ENCODE measurements around the gene CYP4B1.

The CYP4B1 gene

DNA sequence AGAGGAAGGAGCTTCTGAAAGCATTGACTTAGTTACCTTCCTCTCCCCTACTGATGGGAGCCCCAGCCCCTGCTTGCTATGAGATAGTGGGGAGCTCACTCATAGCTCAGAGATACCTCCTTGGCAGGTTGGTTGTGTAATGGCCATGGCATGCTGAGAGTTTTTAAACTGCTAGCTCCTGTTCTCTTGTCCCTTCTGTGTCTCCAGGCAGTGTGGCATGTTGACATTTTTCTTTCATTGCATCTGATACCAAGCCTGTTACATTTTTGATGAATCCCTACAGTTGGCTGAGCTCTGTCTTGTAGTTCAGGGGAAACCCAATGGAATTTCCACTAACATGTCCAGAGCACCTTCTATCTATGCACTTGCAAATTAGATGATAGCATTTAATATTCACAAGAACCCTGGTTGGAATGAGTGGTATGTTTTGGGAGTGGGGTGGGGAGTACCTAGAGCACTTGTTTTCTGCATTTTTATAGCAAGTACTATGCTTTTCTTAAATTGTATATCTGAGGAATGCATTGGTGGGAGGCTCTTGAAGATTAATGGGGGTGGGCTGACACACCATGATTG is 40.8 kb upstream of the CYP4B1 start:
- TF ChIP-seq CEBPB (IDR thresholded peaks at IDR 0.05) (no peak), CREB1 (IDR thresholded peaks at IDR 0.05; ENCODE audit: low read depth) (no peak), ZBTB7A (IDR thresholded peaks at IDR 0.05; ENCODE audit: low read depth) (0 out of 2 replicates have a peak, but pooled peaks have one; percentile 42)
- TF ChIP-seq, protein P1, sequence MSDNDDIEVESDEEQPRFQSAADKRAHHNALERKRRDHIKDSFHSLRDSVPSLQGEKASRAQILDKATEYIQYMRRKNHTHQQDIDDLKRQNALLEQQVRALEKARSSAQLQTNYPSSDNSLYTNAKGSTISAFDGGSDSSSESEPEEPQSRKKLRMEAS (IDR thresholded peaks at IDR 0.05): 0 out of 2 replicates have a peak, but pooled peaks have one; percentile 53

DNA sequence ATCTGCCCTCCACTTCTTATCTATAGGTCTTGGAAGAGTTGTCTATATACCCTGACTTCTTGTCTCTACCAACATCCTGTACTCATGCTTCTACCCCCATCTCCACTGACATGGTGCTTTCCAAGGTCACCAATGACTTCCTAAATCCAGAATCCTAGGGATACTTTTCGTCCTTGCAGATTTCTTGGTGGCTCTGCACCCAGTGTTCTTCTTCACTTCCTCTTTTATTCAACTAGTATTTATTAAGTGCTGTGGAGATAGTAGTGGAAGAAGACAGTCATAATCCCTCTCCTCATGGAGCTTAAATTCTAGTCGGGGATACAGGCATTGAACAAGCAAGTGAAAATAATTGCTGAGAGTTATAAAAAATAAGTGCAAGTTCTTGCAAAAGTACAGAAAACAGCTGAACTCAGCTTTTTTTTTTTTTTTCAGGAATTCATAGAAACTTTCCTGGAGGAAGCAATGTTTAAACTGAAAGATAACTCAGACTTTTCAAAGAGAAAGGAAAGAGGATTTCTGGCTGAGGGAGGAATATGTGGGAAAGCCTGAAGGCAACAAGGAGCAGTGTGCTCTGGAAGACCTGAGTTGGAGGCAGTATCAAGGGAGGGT is 38.2 kb upstream of the CYP4B1 start:
- TF ChIP-seq YY1 (IDR thresholded peaks at IDR 0.05; ENCODE audit: low read depth) (no peak), NFIC (IDR thresholded peaks at IDR 0.05) (no peak), TAF1 (IDR thresholded peaks at IDR 0.05; ENCODE audit: low read depth) (no peak), CREB1 (IDR thresholded peaks at IDR 0.05; ENCODE audit: low read depth) (no peak), CEBPB (IDR thresholded peaks at IDR 0.05) (no peak), EP300 (IDR thresholded peaks at IDR 0.05; ENCODE audit: borderline replicate concordance) (no peak), FOXM1 (IDR thresholded peaks at IDR 0.05; ENCODE audit: borderline replicate concordance, low read depth) (no peak), ZBTB7A (IDR thresholded peaks at IDR 0.05; ENCODE audit: low read depth) (no peak), TEAD4 (IDR thresholded peaks at IDR 0.05) (no peak), RAD21 (IDR thresholded peaks at IDR 0.05; ENCODE audit: low read depth) (no peak), EGR1 (IDR thresholded peaks at IDR 0.05) (no peak), TCF12 (IDR thresholded peaks at IDR 0.05; ENCODE audit: low read depth) (no peak)
- TF ChIP-seq, protein P1 (IDR thresholded peaks at IDR 0.05): no peak
- TF ChIP-seq, protein P2, sequence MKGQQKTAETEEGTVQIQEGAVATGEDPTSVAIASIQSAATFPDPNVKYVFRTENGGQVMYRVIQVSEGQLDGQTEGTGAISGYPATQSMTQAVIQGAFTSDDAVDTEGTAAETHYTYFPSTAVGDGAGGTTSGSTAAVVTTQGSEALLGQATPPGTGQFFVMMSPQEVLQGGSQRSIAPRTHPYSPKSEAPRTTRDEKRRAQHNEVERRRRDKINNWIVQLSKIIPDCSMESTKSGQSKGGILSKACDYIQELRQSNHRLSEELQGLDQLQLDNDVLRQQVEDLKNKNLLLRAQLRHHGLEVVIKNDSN (IDR thresholded peaks at IDR 0.05): no peak
- TF ChIP-seq, protein P3, sequence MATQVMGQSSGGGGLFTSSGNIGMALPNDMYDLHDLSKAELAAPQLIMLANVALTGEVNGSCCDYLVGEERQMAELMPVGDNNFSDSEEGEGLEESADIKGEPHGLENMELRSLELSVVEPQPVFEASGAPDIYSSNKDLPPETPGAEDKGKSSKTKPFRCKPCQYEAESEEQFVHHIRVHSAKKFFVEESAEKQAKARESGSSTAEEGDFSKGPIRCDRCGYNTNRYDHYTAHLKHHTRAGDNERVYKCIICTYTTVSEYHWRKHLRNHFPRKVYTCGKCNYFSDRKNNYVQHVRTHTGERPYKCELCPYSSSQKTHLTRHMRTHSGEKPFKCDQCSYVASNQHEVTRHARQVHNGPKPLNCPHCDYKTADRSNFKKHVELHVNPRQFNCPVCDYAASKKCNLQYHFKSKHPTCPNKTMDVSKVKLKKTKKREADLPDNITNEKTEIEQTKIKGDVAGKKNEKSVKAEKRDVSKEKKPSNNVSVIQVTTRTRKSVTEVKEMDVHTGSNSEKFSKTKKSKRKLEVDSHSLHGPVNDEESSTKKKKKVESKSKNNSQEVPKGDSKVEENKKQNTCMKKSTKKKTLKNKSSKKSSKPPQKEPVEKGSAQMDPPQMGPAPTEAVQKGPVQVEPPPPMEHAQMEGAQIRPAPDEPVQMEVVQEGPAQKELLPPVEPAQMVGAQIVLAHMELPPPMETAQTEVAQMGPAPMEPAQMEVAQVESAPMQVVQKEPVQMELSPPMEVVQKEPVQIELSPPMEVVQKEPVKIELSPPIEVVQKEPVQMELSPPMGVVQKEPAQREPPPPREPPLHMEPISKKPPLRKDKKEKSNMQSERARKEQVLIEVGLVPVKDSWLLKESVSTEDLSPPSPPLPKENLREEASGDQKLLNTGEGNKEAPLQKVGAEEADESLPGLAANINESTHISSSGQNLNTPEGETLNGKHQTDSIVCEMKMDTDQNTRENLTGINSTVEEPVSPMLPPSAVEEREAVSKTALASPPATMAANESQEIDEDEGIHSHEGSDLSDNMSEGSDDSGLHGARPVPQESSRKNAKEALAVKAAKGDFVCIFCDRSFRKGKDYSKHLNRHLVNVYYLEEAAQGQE (IDR thresholded peaks at IDR 0.05; ENCODE audit: low read depth): no peak

DNA sequence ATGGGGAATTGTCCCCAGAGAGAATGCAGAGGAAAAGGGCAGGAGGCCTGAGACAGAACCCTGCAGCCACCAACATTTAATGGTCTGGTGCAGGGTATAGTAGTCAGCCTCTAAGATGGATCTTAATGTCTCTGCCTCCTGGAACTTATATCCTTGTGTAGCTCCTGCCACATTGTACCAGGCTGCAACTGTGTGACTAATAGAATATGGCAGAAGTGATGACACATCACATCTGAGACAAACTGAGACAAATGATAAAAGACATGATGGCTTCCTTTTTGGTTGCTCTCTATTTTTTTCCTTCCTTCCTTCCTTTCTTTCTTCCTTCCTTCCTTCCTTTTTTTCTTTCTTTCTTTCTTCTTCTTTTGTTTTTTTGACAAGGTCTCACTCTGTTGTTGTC is 37.1 kb upstream of the CYP4B1 start:
- TF ChIP-seq, protein P2 (IDR thresholded peaks at IDR 0.05): no peak
- TF ChIP-seq CREB1 (IDR thresholded peaks at IDR 0.05; ENCODE audit: low read depth) (no peak), TEAD4 (IDR thresholded peaks at IDR 0.05) (no peak), NFIC (IDR thresholded peaks at IDR 0.05) (no peak), YY1 (IDR thresholded peaks at IDR 0.05; ENCODE audit: low read depth) (no peak), EP300 (IDR thresholded peaks at IDR 0.05; ENCODE audit: borderline replicate concordance) (no peak), TAF1 (IDR thresholded peaks at IDR 0.05; ENCODE audit: low read depth) (no peak), ZBTB7A (IDR thresholded peaks at IDR 0.05; ENCODE audit: low read depth) (no peak), RAD21 (IDR thresholded peaks at IDR 0.05; ENCODE audit: low read depth) (no peak), FOXM1 (IDR thresholded peaks at IDR 0.05; ENCODE audit: borderline replicate concordance, low read depth) (no peak), CEBPB (IDR thresholded peaks at IDR 0.05) (no peak)
- TF ChIP-seq, protein P1 (IDR thresholded peaks at IDR 0.05): no peak

DNA sequence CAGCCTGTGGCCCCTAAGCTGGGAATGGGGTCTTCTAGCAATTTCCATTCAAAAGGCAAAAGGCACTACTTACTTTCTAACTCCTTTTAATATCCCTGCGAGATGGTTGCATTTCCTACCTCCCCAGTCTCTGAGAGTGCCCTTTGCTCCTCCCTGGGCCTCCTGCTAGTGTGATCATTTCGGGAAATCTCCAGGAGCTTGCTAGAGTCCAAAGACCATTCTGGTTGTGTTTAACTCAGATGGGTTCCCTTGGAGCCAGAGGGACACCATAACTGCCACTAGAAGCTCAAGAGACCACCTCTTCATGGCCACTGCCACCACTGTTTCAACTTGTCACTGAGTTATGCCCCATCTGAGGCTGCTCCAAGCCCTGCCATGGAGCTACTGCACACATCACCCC is 34.4 kb upstream of the CYP4B1 start:
- TF ChIP-seq, protein P2 (IDR thresholded peaks at IDR 0.05): no peak
- TF ChIP-seq, protein P1 (IDR thresholded peaks at IDR 0.05): no peak
- TF ChIP-seq CEBPB (IDR thresholded peaks at IDR 0.05) (no peak), TEAD4 (IDR thresholded peaks at IDR 0.05) (no peak), RAD21 (IDR thresholded peaks at IDR 0.05; ENCODE audit: low read depth) (no peak), EGR1 (IDR thresholded peaks at IDR 0.05) (no peak), CREB1 (IDR thresholded peaks at IDR 0.05; ENCODE audit: low read depth) (no peak), NFIC (IDR thresholded peaks at IDR 0.05) (no peak), FOXM1 (IDR thresholded peaks at IDR 0.05; ENCODE audit: borderline replicate concordance, low read depth) (no peak), ZBTB7A (IDR thresholded peaks at IDR 0.05; ENCODE audit: low read depth) (no peak)
- TF ChIP-seq, protein P3 (IDR thresholded peaks at IDR 0.05; ENCODE audit: low read depth): no peak
